Measurements from ENCODE around the gene CDH13.

The CDH13 gene

GRCh38 chr16:82756283-82756599, 129.5 kb downstream of the CDH13 start:
- no peak overlapping the region for H2BK5ac ChIP-seq (ENCODE audit: low read depth, low read length, poor library complexity)
- H3K4me1 ChIP-seq (ENCODE audit: control insufficient read depth in 1 of 2, insufficient read depth in 2 of 2, low read length in 2 of 2), result no peaks in the 10 kb centered on the region
- H2BK120ac ChIP-seq (ENCODE audit: insufficient read depth, low read length, poor library complexity), result no peak overlapping the region
- H4K8ac ChIP-seq (ENCODE audit: low read depth, low read length), result no peak overlapping the region
- no peak overlapping the region for H3K4me3 ChIP-seq (ENCODE audit: low read depth, low read length)
- no peaks in the 10 kb centered on the region for H3K9me3 ChIP-seq (ENCODE audit: insufficient read depth, low read depth, low read length)
- H3K4me2 ChIP-seq (ENCODE audit: low read length), result no peak overlapping the region
- H4K12ac ChIP-seq (ENCODE audit: low read depth, low read length), result no peak overlapping the region
- no peak overlapping the region for H3K23ac ChIP-seq (ENCODE audit: low read length)
- H3K18ac ChIP-seq (ENCODE audit: low read length), result no peak overlapping the region
- no peak overlapping the region for H3K27ac ChIP-seq (ENCODE audit: low read depth, low read length)
- no peak overlapping the region for H2BK12ac ChIP-seq (ENCODE audit: low read length)
- WGBS (ENCODE audit: extremely low coverage, insufficient coverage, insufficient read length), result no CpG with 5 or more reads among the region's 3 CpGs
- H3K9ac ChIP-seq (ENCODE audit: low read length), result no peak overlapping the region
- H4K91ac ChIP-seq (ENCODE audit: low read depth, low read length), result no peak overlapping the region
- H3K4ac ChIP-seq (ENCODE audit: low read depth, low read length), result no peak overlapping the region
- H3K27me3 ChIP-seq (ENCODE audit: insufficient read depth, low read length), result no peaks in the 10 kb centered on the region
- DNase-seq, result no peak
- no peaks in the 10 kb centered on the region for H3K79me1 ChIP-seq (ENCODE audit: low read length)
- H3K14ac ChIP-seq (ENCODE audit: low read length), result no peak overlapping the region
- H2AFZ ChIP-seq (ENCODE audit: insufficient read depth, low read length, poor library complexity), result no peak overlapping the region
- H3K79me2 ChIP-seq (ENCODE audit: control insufficient read depth, insufficient read depth, low read length, poor library complexity), result no peaks in the 10 kb centered on the region
- H3K36me3 ChIP-seq (ENCODE audit: control insufficient read depth in 1 of 2, insufficient read depth in 2 of 2, low read length in 2 of 2), result no peaks in the 10 kb centered on the region
- H2AK5ac ChIP-seq (ENCODE audit: low read length), result no peak overlapping the region

GRCh38 chr16:82758406-82758805, 131.6 kb downstream of the CDH13 start:
- DNase-seq, result no peak
- Histone ChIP-seq H3K9me3 (ENCODE audit: insufficient read depth, low read depth, low read length) (no peaks in the 10 kb centered on the region), H3K36me3 (ENCODE audit: control insufficient read depth in 1 of 2, insufficient read depth in 2 of 2, low read length in 2 of 2) (no peaks in the 10 kb centered on the region), H3K27ac (ENCODE audit: low read depth, low read length) (no peak overlapping the region), H3K4me1 (ENCODE audit: control insufficient read depth in 1 of 2, insufficient read depth in 2 of 2, low read length in 2 of 2) (no peaks in the 10 kb centered on the region), H3K23ac (ENCODE audit: low read length) (no peak overlapping the region), H2AFZ (ENCODE audit: insufficient read depth, low read length, poor library complexity) (no peak overlapping the region), H3K18ac (ENCODE audit: low read length) (no peak overlapping the region), H3K27me3 (ENCODE audit: insufficient read depth, low read length) (no peaks in the 10 kb centered on the region), H2BK12ac (ENCODE audit: low read length) (no peak overlapping the region), H3K4me2 (ENCODE audit: low read length) (no peak overlapping the region), H2BK5ac (ENCODE audit: low read depth, low read length, poor library complexity) (no peak overlapping the region), H4K12ac (ENCODE audit: low read depth, low read length) (no peak overlapping the region), H2BK120ac (ENCODE audit: insufficient read depth, low read length, poor library complexity) (no peak overlapping the region), H3K4ac (ENCODE audit: low read depth, low read length) (no peak overlapping the region), H3K79me2 (ENCODE audit: control insufficient read depth, insufficient read depth, low read length, poor library complexity) (no peaks in the 10 kb centered on the region), H3K79me1 (ENCODE audit: low read length) (no peaks in the 10 kb centered on the region), H4K8ac (ENCODE audit: low read depth, low read length) (no peak overlapping the region), H3K4me3 (ENCODE audit: low read depth, low read length) (no peak overlapping the region), H3K9ac (ENCODE audit: low read length) (no peak overlapping the region), H4K91ac (ENCODE audit: low read depth, low read length) (no peak overlapping the region), H3K14ac (ENCODE audit: low read length) (no peak overlapping the region), H2AK5ac (ENCODE audit: low read length) (no peak overlapping the region)
- no CpG with 5 or more reads among the region's 4 CpGs for WGBS (ENCODE audit: extremely low coverage, insufficient coverage, insufficient read length)

GRCh38 chr16:82758904-82759303, 132.1 kb downstream of the CDH13 start:
- DNase-seq, result no peak
- H3K27ac ChIP-seq (ENCODE audit: low read depth, low read length), result no peak overlapping the region
- H4K12ac ChIP-seq (ENCODE audit: low read depth, low read length), result no peak overlapping the region
- H3K4ac ChIP-seq (ENCODE audit: low read depth, low read length), result no peak overlapping the region
- no peak overlapping the region for H3K23ac ChIP-seq (ENCODE audit: low read length)
- no peaks in the 10 kb centered on the region for H3K79me2 ChIP-seq (ENCODE audit: control insufficient read depth, insufficient read depth, low read length, poor library complexity)
- H2BK5ac ChIP-seq (ENCODE audit: low read depth, low read length, poor library complexity), result no peak overlapping the region
- no peak overlapping the region for H3K4me2 ChIP-seq (ENCODE audit: low read length)
- no peak overlapping the region for H3K14ac ChIP-seq (ENCODE audit: low read length)
- no peak overlapping the region for H2AFZ ChIP-seq (ENCODE audit: insufficient read depth, low read length, poor library complexity)
- no peak overlapping the region for H3K9ac ChIP-seq (ENCODE audit: low read length)
- H4K91ac ChIP-seq (ENCODE audit: low read depth, low read length), result no peak overlapping the region
- H4K8ac ChIP-seq (ENCODE audit: low read depth, low read length), result no peak overlapping the region
- no CpG with 5 or more reads among the region's 2 CpGs for WGBS (ENCODE audit: extremely low coverage, insufficient coverage, insufficient read length)
- no peaks in the 10 kb centered on the region for H3K36me3 ChIP-seq (ENCODE audit: control insufficient read depth in 1 of 2, insufficient read depth in 2 of 2, low read length in 2 of 2)
- no peak overlapping the region for H2AK5ac ChIP-seq (ENCODE audit: low read length)
- H3K79me1 ChIP-seq (ENCODE audit: low read length), result no peaks in the 10 kb centered on the region
- no peak overlapping the region for H2BK12ac ChIP-seq (ENCODE audit: low read length)
- no peak overlapping the region for H3K4me3 ChIP-seq (ENCODE audit: low read depth, low read length)
- H3K18ac ChIP-seq (ENCODE audit: low read length), result no peak overlapping the region
- H3K4me1 ChIP-seq (ENCODE audit: control insufficient read depth in 1 of 2, insufficient read depth in 2 of 2, low read length in 2 of 2), result no peaks in the 10 kb centered on the region
- no peaks in the 10 kb centered on the region for H3K27me3 ChIP-seq (ENCODE audit: insufficient read depth, low read length)
- H3K9me3 ChIP-seq (ENCODE audit: insufficient read depth, low read depth, low read length), result no peaks in the 10 kb centered on the region
- H2BK120ac ChIP-seq (ENCODE audit: insufficient read depth, low read length, poor library complexity), result no peak overlapping the region

- Histone ChIP-seq H3K9me3 (ENCODE audit: insufficient read depth, low read depth, low read length) (no peaks in the 10 kb centered on the region), H4K8ac (ENCODE audit: low read depth, low read length) (no peak overlapping the region), H3K27me3 (ENCODE audit: insufficient read depth, low read length) (no peaks in the 10 kb centered on the region), H3K14ac (ENCODE audit: low read length) (no peak overlapping the region), H3K27ac (ENCODE audit: low read depth, low read length) (no peak overlapping the region), H2AFZ (ENCODE audit: insufficient read depth, low read length, poor library complexity) (no peak overlapping the region), H3K9ac (ENCODE audit: low read length) (no peak overlapping the region), H3K79me2 (ENCODE audit: control insufficient read depth, insufficient read depth, low read length, poor library complexity) (no peaks in the 10 kb centered on the region), H3K4me1 (ENCODE audit: control insufficient read depth in 1 of 2, insufficient read depth in 2 of 2, low read length in 2 of 2) (no peaks in the 10 kb centered on the region), H4K12ac (ENCODE audit: low read depth, low read length) (no peak overlapping the region), H2BK120ac (ENCODE audit: insufficient read depth, low read length, poor library complexity) (no peak overlapping the region), H3K4me2 (ENCODE audit: low read length) (no peak overlapping the region), H3K79me1 (ENCODE audit: low read length) (no peaks in the 10 kb centered on the region), H4K91ac (ENCODE audit: low read depth, low read length) (no peak overlapping the region), H3K18ac (ENCODE audit: low read length) (no peak overlapping the region), H3K4me3 (ENCODE audit: low read depth, low read length) (no peak overlapping the region), H3K4ac (ENCODE audit: low read depth, low read length) (no peak overlapping the region), H2BK5ac (ENCODE audit: low read depth, low read length, poor library complexity) (no peak overlapping the region), H3K36me3 (ENCODE audit: control insufficient read depth in 1 of 2, insufficient read depth in 2 of 2, low read length in 2 of 2) (no peaks in the 10 kb centered on the region), H2BK12ac (ENCODE audit: low read length) (no peak overlapping the region), H3K23ac (ENCODE audit: low read length) (no peak overlapping the region), H2AK5ac (ENCODE audit: low read length) (no peak overlapping the region)
- no peak for DNase-seq
- no CpG with 5 or more reads among the region's 4 CpGs for WGBS (ENCODE audit: extremely low coverage, insufficient coverage, insufficient read length)
Measured at GRCh38 chr16:82761236-82761635, 134.5 kb downstream of the CDH13 start.

GRCh38 chr16:82761858-82762257, 135.1 kb downstream of the CDH13 start:
- Histone ChIP-seq H4K91ac (ENCODE audit: low read depth, low read length) (no peak overlapping the region), H2AK5ac (ENCODE audit: low read length) (no peak overlapping the region), H3K4me1 (ENCODE audit: control insufficient read depth in 1 of 2, insufficient read depth in 2 of 2, low read length in 2 of 2) (no peaks in the 10 kb centered on the region), H3K27ac (ENCODE audit: low read depth, low read length) (no peak overlapping the region), H2BK120ac (ENCODE audit: insufficient read depth, low read length, poor library complexity) (no peak overlapping the region), H3K23ac (ENCODE audit: low read length) (no peak overlapping the region), H3K79me1 (ENCODE audit: low read length) (no peaks in the 10 kb centered on the region), H4K8ac (ENCODE audit: low read depth, low read length) (no peak overlapping the region), H3K4me3 (ENCODE audit: low read depth, low read length) (no peak overlapping the region), H3K36me3 (ENCODE audit: control insufficient read depth in 1 of 2, insufficient read depth in 2 of 2, low read length in 2 of 2) (no peaks in the 10 kb centered on the region), H3K79me2 (ENCODE audit: control insufficient read depth, insufficient read depth, low read length, poor library complexity) (no peaks in the 10 kb centered on the region), H3K9ac (ENCODE audit: low read length) (no peak overlapping the region), H3K4me2 (ENCODE audit: low read length) (no peak overlapping the region), H3K18ac (ENCODE audit: low read length) (no peak overlapping the region), H2BK5ac (ENCODE audit: low read depth, low read length, poor library complexity) (no peak overlapping the region), H3K9me3 (ENCODE audit: insufficient read depth, low read depth, low read length) (no peaks in the 10 kb centered on the region), H3K4ac (ENCODE audit: low read depth, low read length) (no peak overlapping the region), H3K14ac (ENCODE audit: low read length) (no peak overlapping the region), H3K27me3 (ENCODE audit: insufficient read depth, low read length) (no peaks in the 10 kb centered on the region), H2BK12ac (ENCODE audit: low read length) (no peak overlapping the region), H2AFZ (ENCODE audit: insufficient read depth, low read length, poor library complexity) (no peak overlapping the region), H4K12ac (ENCODE audit: low read depth, low read length) (no peak overlapping the region)
- no peak for DNase-seq
- WGBS (ENCODE audit: extremely low coverage, insufficient coverage, insufficient read length), result no CpG with 5 or more reads among the region's 3 CpGs

Measured in trophoblast cell (in vitro differentiated cells and primary cell).